ENCODE measurements around the gene ACMSD. TPM values are rescaled to one million over a fixed set of nuclear protein-coding genes. Genes with fewer than 3 reads are reported as not detected.

Gene ACMSD
- total and polyA plus RNA-seq, 2 of the 13 experiments (the other 11 are each of a cell fraction or from before 2014, with no cell fraction given) = not detected

- TF ChIP-seq, protein P1, sequence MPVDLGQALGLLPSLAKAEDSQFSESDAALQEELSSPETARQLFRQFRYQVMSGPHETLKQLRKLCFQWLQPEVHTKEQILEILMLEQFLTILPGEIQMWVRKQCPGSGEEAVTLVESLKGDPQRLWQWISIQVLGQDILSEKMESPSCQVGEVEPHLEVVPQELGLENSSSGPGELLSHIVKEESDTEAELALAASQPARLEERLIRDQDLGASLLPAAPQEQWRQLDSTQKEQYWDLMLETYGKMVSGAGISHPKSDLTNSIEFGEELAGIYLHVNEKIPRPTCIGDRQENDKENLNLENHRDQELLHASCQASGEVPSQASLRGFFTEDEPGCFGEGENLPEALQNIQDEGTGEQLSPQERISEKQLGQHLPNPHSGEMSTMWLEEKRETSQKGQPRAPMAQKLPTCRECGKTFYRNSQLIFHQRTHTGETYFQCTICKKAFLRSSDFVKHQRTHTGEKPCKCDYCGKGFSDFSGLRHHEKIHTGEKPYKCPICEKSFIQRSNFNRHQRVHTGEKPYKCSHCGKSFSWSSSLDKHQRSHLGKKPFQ (CRISPR knock-in tag; IDR thresholded peaks at IDR 0.05; ENCODE audit: insufficient replicate concordance) = no peak
- TF ChIP-seq PCBP2 (optimal IDR thresholded peaks at IDR 0.05; ENCODE audit: low read depth, low read length, poor library complexity, severe bottlenecking) (no peak), MAX (IDR thresholded peaks at IDR 0.05) (no peak), ZNF772 (CRISPR knock-in tag; IDR thresholded peaks at IDR 0.05) (no peak), MIXL1 (CRISPR knock-in tag; IDR thresholded peaks at IDR 0.05) (no peak), PAXIP1 (CRISPR knock-in tag; conservative IDR thresholded peaks at IDR 0.05) (no peak), PRMT3 (CRISPR knock-in tag; IDR thresholded peaks at IDR 0.05; ENCODE audit: borderline replicate concordance, low read depth) (no peak), HES4 (CRISPR knock-in tag; IDR thresholded peaks at IDR 0.05; ENCODE audit: borderline replicate concordance) (no peak), FOXC1 (CRISPR knock-in tag; IDR thresholded peaks at IDR 0.05; ENCODE audit: borderline replicate concordance) (no peak), ZFP1 (CRISPR knock-in tag; IDR thresholded peaks at IDR 0.05) (no peak), IRF1 (CRISPR knock-in tag; IDR thresholded peaks at IDR 0.05; ENCODE audit: low read depth) (no peak), SIX4 (CRISPR knock-in tag; IDR thresholded peaks at IDR 0.05) (no peak), ZNF598 (CRISPR knock-in tag; IDR thresholded peaks at IDR 0.05; ENCODE audit: borderline replicate concordance) (no peak)
- TF ChIP-seq, protein P2, sequence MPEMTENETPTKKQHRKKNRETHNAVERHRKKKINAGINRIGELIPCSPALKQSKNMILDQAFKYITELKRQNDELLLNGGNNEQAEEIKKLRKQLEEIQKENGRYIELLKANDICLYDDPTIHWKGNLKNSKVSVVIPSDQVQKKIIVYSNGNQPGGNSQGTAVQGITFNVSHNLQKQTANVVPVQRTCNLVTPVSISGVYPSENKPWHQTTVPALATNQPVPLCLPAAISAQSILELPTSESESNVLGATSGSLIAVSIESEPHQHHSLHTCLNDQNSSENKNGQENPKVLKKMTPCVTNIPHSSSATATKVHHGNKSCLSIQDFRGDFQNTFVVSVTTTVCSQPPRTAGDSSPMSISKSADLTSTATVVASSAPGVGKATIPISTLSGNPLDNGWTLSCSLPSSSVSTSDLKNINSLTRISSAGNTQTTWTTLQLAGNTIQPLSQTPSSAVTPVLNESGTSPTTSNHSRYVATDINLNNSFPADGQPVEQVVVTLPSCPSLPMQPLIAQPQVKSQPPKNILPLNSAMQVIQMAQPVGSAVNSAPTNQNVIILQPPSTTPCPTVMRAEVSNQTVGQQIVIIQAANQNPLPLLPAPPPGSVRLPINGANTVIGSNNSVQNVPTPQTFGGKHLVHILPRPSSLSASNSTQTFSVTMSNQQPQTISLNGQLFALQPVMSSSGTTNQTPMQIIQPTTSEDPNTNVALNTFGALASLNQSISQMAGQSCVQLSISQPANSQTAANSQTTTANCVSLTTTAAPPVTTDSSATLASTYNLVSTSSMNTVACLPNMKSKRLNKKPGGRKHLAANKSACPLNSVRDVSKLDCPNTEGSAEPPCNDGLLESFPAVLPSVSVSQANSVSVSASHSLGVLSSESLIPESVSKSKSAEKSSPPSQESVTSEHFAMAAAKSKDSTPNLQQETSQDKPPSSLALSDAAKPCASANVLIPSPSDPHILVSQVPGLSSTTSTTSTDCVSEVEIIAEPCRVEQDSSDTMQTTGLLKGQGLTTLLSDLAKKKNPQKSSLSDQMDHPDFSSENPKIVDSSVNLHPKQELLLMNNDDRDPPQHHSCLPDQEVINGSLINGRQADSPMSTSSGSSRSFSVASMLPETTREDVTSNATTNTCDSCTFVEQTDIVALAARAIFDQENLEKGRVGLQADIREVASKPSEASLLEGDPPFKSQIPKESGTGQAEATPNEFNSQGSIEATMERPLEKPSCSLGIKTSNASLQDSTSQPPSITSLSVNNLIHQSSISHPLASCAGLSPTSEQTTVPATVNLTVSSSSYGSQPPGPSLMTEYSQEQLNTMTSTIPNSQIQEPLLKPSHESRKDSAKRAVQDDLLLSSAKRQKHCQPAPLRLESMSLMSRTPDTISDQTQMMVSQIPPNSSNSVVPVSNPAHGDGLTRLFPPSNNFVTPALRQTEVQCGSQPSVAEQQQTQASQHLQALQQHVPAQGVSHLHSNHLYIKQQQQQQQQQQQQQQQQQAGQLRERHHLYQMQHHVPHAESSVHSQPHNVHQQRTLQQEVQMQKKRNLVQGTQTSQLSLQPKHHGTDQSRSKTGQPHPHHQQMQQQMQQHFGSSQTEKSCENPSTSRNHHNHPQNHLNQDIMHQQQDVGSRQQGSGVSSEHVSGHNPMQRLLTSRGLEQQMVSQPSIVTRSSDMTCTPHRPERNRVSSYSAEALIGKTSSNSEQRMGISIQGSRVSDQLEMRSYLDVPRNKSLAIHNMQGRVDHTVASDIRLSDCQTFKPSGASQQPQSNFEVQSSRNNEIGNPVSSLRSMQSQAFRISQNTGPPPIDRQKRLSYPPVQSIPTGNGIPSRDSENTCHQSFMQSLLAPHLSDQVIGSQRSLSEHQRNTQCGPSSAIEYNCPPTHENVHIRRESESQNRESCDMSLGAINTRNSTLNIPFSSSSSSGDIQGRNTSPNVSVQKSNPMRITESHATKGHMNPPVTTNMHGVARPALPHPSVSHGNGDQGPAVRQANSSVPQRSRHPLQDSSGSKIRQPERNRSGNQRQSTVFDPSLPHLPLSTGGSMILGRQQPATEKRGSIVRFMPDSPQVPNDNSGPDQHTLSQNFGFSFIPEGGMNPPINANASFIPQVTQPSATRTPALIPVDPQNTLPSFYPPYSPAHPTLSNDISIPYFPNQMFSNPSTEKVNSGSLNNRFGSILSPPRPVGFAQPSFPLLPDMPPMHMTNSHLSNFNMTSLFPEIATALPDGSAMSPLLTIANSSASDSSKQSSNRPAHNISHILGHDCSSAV (CRISPR knock-in tag; IDR thresholded peaks at IDR 0.05; ENCODE audit: borderline replicate concordance) = no peak
- TF ChIP-seq, protein P3, sequence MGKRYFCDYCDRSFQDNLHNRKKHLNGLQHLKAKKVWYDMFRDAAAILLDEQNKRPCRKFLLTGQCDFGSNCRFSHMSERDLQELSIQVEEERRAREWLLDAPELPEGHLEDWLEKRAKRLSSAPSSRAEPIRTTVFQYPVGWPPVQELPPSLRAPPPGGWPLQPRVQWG (CRISPR knock-in tag; IDR thresholded peaks at IDR 0.05; ENCODE audit: borderline replicate concordance, low read depth) = no peak
These were observed 79.0 kb downstream of the ACMSD start (continued) for GRCh38 chr2:134917360-134917865.
